Vagina (tissue), 2 donors: ENCODE measurements around the gene CPLANE2.

Experiments used
- CTCF ChIP-seq, 3 experiments: fragments of 450-650 bp in 2 of 3; fragments of 200-600 bp in 1 of 3; sonication (generic) in 1 of 3; IDR thresholded peaks; one replicate each; pipeline ENCODE4 v1.5.1; 2017 to 2019; ENCODE audit warnings: antibody characterized with exemption in 3 of 3, mild to moderate bottlenecking in 2 of 3, moderate library complexity in 2 of 3
- POLR2A ChIP-seq, 2 donors: fragments of 450-650 bp; IDR thresholded peaks; one replicate each; pipeline ENCODE4 v1.6.1; 2017; ENCODE audit warnings: antibody characterized with exemption in 2 of 2, mild to moderate bottlenecking in 2 of 2, moderate library complexity in 2 of 2
- POLR2AphosphoS5 ChIP-seq, 2 donors: sonication (generic); formaldehyde crosslinking; IDR thresholded peaks; one replicate each; pipeline ENCODE4 v1.9.0; 2017; ENCODE audit warnings: antibody characterized with exemption in 2 of 2, mild to moderate bottlenecking in 2 of 2, low read depth in 1 of 2; ENCODE audit not compliant: insufficient read depth in 1 of 2

- TF ChIP-seq POLR2A (IDR thresholded peaks at IDR 0.05) (no peak), CTCF (IDR thresholded peaks at IDR 0.05) (no peak), POLR2AphosphoS5 (IDR thresholded peaks at IDR 0.05; ENCODE audit: insufficient read depth in 1 of 2, low read depth in 1 of 2) (peak in 1 of 2 donors; percentile 32)
Measured at GRCh38 chr1:16195518-16195905, 41.5 kb downstream of the CPLANE2 start.
